Measurements from ENCODE around the gene MAPK8.

DNA sequence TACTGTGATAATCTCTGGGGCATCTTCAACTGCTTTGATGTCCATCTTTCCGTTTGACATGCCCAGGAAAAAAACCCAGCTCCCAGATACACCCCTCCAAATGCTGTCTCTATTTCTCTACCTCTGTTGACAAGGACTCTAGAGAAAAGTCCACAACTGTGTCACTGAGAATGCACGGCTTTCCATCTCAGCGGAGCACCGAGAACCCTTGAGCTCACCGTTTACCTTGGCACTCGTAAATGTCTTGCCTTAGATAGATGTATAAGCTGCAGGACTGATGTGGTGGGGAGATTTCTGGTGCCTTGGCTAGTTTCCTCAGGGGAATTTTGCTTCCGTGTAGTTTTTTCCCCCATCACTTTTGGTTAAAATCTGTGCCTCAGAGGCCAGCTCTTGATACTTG, 7.4 kb upstream of the MAPK8 start:
- TF ChIP-seq, protein P1, sequence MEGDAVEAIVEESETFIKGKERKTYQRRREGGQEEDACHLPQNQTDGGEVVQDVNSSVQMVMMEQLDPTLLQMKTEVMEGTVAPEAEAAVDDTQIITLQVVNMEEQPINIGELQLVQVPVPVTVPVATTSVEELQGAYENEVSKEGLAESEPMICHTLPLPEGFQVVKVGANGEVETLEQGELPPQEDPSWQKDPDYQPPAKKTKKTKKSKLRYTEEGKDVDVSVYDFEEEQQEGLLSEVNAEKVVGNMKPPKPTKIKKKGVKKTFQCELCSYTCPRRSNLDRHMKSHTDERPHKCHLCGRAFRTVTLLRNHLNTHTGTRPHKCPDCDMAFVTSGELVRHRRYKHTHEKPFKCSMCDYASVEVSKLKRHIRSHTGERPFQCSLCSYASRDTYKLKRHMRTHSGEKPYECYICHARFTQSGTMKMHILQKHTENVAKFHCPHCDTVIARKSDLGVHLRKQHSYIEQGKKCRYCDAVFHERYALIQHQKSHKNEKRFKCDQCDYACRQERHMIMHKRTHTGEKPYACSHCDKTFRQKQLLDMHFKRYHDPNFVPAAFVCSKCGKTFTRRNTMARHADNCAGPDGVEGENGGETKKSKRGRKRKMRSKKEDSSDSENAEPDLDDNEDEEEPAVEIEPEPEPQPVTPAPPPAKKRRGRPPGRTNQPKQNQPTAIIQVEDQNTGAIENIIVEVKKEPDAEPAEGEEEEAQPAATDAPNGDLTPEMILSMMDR (IDR thresholded peaks at IDR 0.05): no peak
- TF ChIP-seq POLR2A (IDR thresholded peaks at IDR 0.05): no peak
